Lower leg skin (tissue), 3 donors: ENCODE results near the gene PDXK.

ENCODE experiments used
- POLR2A ChIP-seq, 2 donors: fragments of 450-650 bp; IDR thresholded peaks; one replicate each; pipeline ENCODE4 v1.6.1; 2016 to 2017; ENCODE audit warnings: antibody characterized with exemption in 2 of 2, mild to moderate bottlenecking in 1 of 2, moderate library complexity in 1 of 2
- TF ChIP-seq, protein P1 (sequence below), 3 donors: fragments of 450-650 bp; IDR thresholded peaks; one replicate each; pipeline ENCODE4 v1.5.1; 2016; ENCODE audit warnings: antibody characterized with exemption in 3 of 3, mild to moderate bottlenecking in 3 of 3, moderate library complexity in 2 of 3

DNA sequence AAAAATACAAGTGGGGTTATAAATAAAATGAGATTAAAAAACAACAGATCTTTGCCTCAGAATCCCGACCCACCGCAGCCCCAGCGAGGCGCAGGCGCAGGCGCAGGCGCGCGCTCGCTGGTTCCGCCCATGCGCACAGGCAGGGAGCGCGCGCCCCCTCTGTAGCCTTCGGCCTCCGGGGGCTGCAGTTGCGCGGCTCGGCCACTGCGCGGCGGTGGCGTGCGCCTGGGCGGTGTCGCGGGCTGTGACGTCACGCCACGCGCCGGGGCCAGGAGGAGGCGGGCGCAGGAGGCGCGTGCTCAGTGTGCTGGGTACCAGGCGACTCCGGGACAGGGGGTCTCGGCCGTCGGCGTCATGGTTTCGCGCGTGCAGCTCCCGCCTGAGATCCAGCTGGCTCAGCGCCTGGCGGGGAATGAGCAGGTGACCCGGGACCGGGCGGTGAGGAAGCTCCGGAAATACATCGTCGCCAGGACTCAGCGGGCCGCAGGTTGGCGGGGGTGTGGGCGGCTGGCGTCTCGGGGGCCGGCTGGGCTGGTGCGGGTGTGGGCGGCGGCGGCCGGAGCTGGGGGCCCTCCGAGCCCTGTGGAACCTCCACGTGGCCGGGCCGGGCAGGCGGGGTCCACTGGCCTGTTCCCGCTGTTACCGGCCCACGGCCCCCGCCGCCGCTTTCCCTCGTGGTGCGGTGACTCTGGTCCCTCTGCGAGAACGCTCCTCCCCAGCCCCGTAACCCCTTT is 70.5 kb downstream of the PDXK start, which contains the start of gene RRP1:
- TF ChIP-seq, protein P1, sequence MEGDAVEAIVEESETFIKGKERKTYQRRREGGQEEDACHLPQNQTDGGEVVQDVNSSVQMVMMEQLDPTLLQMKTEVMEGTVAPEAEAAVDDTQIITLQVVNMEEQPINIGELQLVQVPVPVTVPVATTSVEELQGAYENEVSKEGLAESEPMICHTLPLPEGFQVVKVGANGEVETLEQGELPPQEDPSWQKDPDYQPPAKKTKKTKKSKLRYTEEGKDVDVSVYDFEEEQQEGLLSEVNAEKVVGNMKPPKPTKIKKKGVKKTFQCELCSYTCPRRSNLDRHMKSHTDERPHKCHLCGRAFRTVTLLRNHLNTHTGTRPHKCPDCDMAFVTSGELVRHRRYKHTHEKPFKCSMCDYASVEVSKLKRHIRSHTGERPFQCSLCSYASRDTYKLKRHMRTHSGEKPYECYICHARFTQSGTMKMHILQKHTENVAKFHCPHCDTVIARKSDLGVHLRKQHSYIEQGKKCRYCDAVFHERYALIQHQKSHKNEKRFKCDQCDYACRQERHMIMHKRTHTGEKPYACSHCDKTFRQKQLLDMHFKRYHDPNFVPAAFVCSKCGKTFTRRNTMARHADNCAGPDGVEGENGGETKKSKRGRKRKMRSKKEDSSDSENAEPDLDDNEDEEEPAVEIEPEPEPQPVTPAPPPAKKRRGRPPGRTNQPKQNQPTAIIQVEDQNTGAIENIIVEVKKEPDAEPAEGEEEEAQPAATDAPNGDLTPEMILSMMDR (IDR thresholded peaks at IDR 0.05) = peak; percentile 24 to 100 (median 88)
- TF ChIP-seq POLR2A (IDR thresholded peaks at IDR 0.05) = no peak
